GM23338 (cell line): ENCODE results near the gene TMEM63A. TPM values are rescaled to one million over a fixed set of nuclear protein-coding genes. Genes with fewer than 3 reads are reported as not detected.

ENCODE experiments used
- ATAC-seq: fragments of 200-7000 bp; cut with Tn5 transposase; 3 replicates; pipeline ENCODE4 v1.9.1; 2020
- DNase-seq: peaks from one replicate; pipeline ENCODE4 v3.0.0-alpha.2; 2015; ENCODE audit warnings: low spot score
- H2AFZ ChIP-seq: fragments of 200-600 bp; sonication (generic); 2 replicates; pipeline ENCODE4 v1.8.0; 2016; ENCODE audit warnings: antibody characterized with exemption, mild to moderate bottlenecking, moderate library complexity
- H3F3A ChIP-seq: fragments of 200-600 bp; sonication (generic); replicated peaks from 2 replicates; pipeline ENCODE4 v1.8.0; 2017; ENCODE audit warnings: antibody characterized with exemption, mixed run types, low read depth
- H3K27ac ChIP-seq: fragments of 200-600 bp; sonication (generic); 2 replicates; pipeline ENCODE4 v1.6.1; 2016; ENCODE audit warnings: low read depth
- H3K27me3 ChIP-seq: fragments of 200-600 bp; sonication (generic); 2 replicates; pipeline ENCODE4 v1.8.0; 2016; ENCODE audit warnings: mild to moderate bottlenecking, mixed run types, moderate library complexity; ENCODE audit not compliant: insufficient read depth
- H3K36me3 ChIP-seq: fragments of 200-600 bp; sonication (generic); 2 replicates; pipeline ENCODE4 v1.8.0; 2016; ENCODE audit warnings: mild to moderate bottlenecking; ENCODE audit not compliant: insufficient read depth
- H3K4me1 ChIP-seq: fragments of 200-600 bp; sonication (generic); 2 replicates; pipeline ENCODE4 v1.8.0; 2016; ENCODE audit warnings: mild to moderate bottlenecking, moderate library complexity; ENCODE audit not compliant: insufficient read depth
- H3K4me2 ChIP-seq: fragments of 200-600 bp; sonication (generic); 2 replicates; pipeline ENCODE4 v1.7.1; 2017; ENCODE audit warnings: mixed run types
- H3K4me3 ChIP-seq: fragments of 200-600 bp; sonication (generic); 2 replicates; pipeline ENCODE4 v1.6.1; 2016; ENCODE audit warnings: mixed run types
- H3K79me2 ChIP-seq: fragments of 200-600 bp; sonication (generic); replicated peaks from 2 replicates; pipeline ENCODE4 v1.8.0; 2017; ENCODE audit warnings: mild to moderate bottlenecking; ENCODE audit not compliant: insufficient read depth
- H3K9me2 ChIP-seq: fragments of 200-600 bp; sonication (generic); 2 replicates; pipeline ENCODE4 v1.8.0; 2017; ENCODE audit not compliant: insufficient read depth
- H4K20me1 ChIP-seq: fragments of 200-600 bp; sonication (generic); replicated peaks from 2 replicates; pipeline ENCODE4 v1.8.0; 2017; ENCODE audit warnings: mild to moderate bottlenecking; ENCODE audit not compliant: insufficient read depth
- H3K27ac Mint-ChIP-seq: 2 replicates; pipeline ENCODE4 v1.8.0; 2020; ENCODE audit warnings: inconsistent platforms, mild to moderate bottlenecking, moderate library complexity, mixed read lengths
- H3K27me3 Mint-ChIP-seq: 3 replicates; pipeline ENCODE4 v1.8.0; 2022; ENCODE audit warnings: low read depth, mild to moderate bottlenecking, moderate library complexity, mixed read lengths, inconsistent platforms; ENCODE audit not compliant: insufficient read depth, poor library complexity
- H3K36me3 Mint-ChIP-seq: 3 replicates; pipeline ENCODE4 v1.8.0; 2021; ENCODE audit warnings: low read depth, mild to moderate bottlenecking, inconsistent platforms, moderate library complexity, mixed read lengths
- H3K4me1 Mint-ChIP-seq: 3 replicates; pipeline ENCODE4 v1.8.0; 2020; ENCODE audit warnings: mild to moderate bottlenecking, inconsistent platforms, mixed read lengths
- H3K4me3 Mint-ChIP-seq: 3 replicates; pipeline ENCODE4 v1.8.0; 2021; ENCODE audit warnings: moderate library complexity, mild to moderate bottlenecking, inconsistent platforms, mixed read lengths
- H3K9me3 Mint-ChIP-seq: 3 replicates; pipeline ENCODE4 v1.8.0; 2020; ENCODE audit warnings: moderate library complexity, mild to moderate bottlenecking, inconsistent platforms, mixed read lengths
- CREB1 ChIP-seq: fragments of 250-450 bp; sonication (Bioruptor Pico); IDR thresholded peaks from 2 replicates; pipeline ENCODE4 v1.5.0; 2020; ENCODE audit warnings: low read depth, mild to moderate bottlenecking, moderate library complexity
- CTCF ChIP-seq, 2 experiments: fragments of 200-600 bp in 1 of 2; sonication (generic) in 1 of 2; conservative IDR thresholded peaks; 2 replicates each; pipeline versions ENCODE4 v1.5.1 to v1.6.1; 2016 to 2017; ENCODE audit warnings: antibody characterized with exemption in 2 of 2, low read depth in 2 of 2, mild to moderate bottlenecking in 2 of 2, moderate library complexity in 1 of 2
- ETS1 ChIP-seq: IDR thresholded peaks from 2 replicates; pipeline ENCODE4 v1.6.1; 2016; ENCODE audit warnings: antibody characterized with exemption
- EZH2 ChIP-seq: fragments of 200-600 bp; sonication (generic); IDR thresholded peaks from one replicate; pipeline ENCODE4 v1.8.0; 2017; ENCODE audit warnings: antibody characterized with exemption, mild to moderate bottlenecking, low read depth; ENCODE audit not compliant: unreplicated experiment
- EZH2phosphoT487 ChIP-seq: fragments of 200-600 bp; sonication (generic); IDR thresholded peaks from one replicate; pipeline ENCODE4 v1.8.1; 2018; ENCODE audit warnings: antibody characterized with exemption; ENCODE audit not compliant: unreplicated experiment
- JUNB ChIP-seq: IDR thresholded peaks from one replicate; pipeline ENCODE4 v1.6.1; 2016; ENCODE audit warnings: antibody characterized with exemption; ENCODE audit not compliant: unreplicated experiment
- NANOG ChIP-seq: IDR thresholded peaks from 2 replicates; pipeline ENCODE4 v1.6.1; 2016; ENCODE audit warnings: antibody characterized with exemption, borderline replicate concordance
- POLR2AphosphoS5 ChIP-seq: IDR thresholded peaks from 2 replicates; pipeline ENCODE4 v1.6.1; 2016; ENCODE audit warnings: antibody characterized with exemption, low read depth
- REST ChIP-seq: IDR thresholded peaks from one replicate; pipeline ENCODE4 v1.6.1; 2018; ENCODE audit warnings: antibody characterized with exemption; ENCODE audit not compliant: unreplicated experiment
- STAT1 ChIP-seq: IDR thresholded peaks from one replicate; pipeline ENCODE4 v1.6.1; 2016; ENCODE audit warnings: antibody characterized with exemption; ENCODE audit not compliant: unreplicated experiment
- ZNF114 ChIP-seq: fragments of 250-450 bp; sonication (Bioruptor Pico); IDR thresholded peaks from 2 replicates; pipeline ENCODE4 v1.5.0; 2020; ENCODE audit warnings: mild to moderate bottlenecking, moderate library complexity
- ZNF331 ChIP-seq: fragments of 250-450 bp; sonication (Bioruptor Pico); IDR thresholded peaks from 2 replicates; pipeline ENCODE4 v1.5.0; 2020; ENCODE audit warnings: low read depth, mild to moderate bottlenecking, moderate library complexity
- polyA plus RNA-seq: library from polyadenylated mRNA; unstranded; fragments of >200 nt; fragmentation: Nextera tagmentation; extraction: Ambion mirVana; gene quantifications from 2 replicates; pipeline ENCODE4 v1.2.1, GENCODE V29; 2016
- total RNA-seq: library from RNA; depleted of rRNA; stranded (reverse); fragments of >200 nt; shearing (Covaris generic); gene quantifications from 2 replicates; pipeline ENCODE4 v1.2.3, GENCODE V29; 2014

TMEM63A gene
- total and polyA plus RNA-seq, 2 experiments from 2014 or later, result 31.7 to 76.9 TPM

GRCh38 chr1:225835856-225836255 is 46.3 kb downstream of the TMEM63A start (continued):
- no peak for TF ChIP-seq REST

- no peak for ATAC-seq
- no peak for TF ChIP-seq CREB1 (CRISPR knock-in tag)
- TF ChIP-seq EZH2phosphoT487, result no peak
- TF ChIP-seq ETS1, result no peak
- no peak for TF ChIP-seq STAT1
- no peak for TF ChIP-seq NANOG
- no peak for TF ChIP-seq JUNB
- no peak for TF ChIP-seq CTCF (conservative IDR thresholded peaks at IDR 0.05; ENCODE audit: low read depth in 2 of 2)
- TF ChIP-seq ZNF114, result no peak
- no peak for TF ChIP-seq REST
- TF ChIP-seq EZH2, result no peak
- no peak for TF ChIP-seq POLR2AphosphoS5
- TF ChIP-seq ZNF331, result no peak
These were observed 47.5 kb downstream of the TMEM63A start for GRCh38 chr1:225834417-225835329.

More at GRCh38 chr1:225834417-225835329, 47.5 kb downstream of the TMEM63A start:
- Histone ChIP-seq H3K9me2 (no peaks in the 10 kb centered on the region), H3K4me2 (no peak overlapping the region), H3K4me3 (no peak overlapping the region), H3K27ac (no peak overlapping the region), H3K36me3 (peaks cover 20% of the 10 kb centered on the region), H3K4me1 (no peaks in the 10 kb centered on the region), H2AFZ (no peak overlapping the region), H4K20me1 (peaks cover 13% of the 10 kb centered on the region; the same call in 1 of the 2 replicates), H3F3A (no peaks in the 10 kb centered on the region; the same call in 1 of the 2 replicates), H3K79me2 (no peaks in the 10 kb centered on the region), H3K27me3 (no peaks in the 10 kb centered on the region)
- no peaks in the 10 kb centered on the region; the same call in 1 of the 3 replicates for H3K9me3 Mint-ChIP-seq
- H3K4me1 Mint-ChIP-seq, result no peaks in the 10 kb centered on the region
- H3K27me3 Mint-ChIP-seq, result peaks cover 12% of the 10 kb centered on the region
- H3K4me3 Mint-ChIP-seq, result no peak overlapping the region
- no peak for DNase-seq
- peaks cover 44% of the 10 kb centered on the region for H3K36me3 Mint-ChIP-seq
- H3K27ac Mint-ChIP-seq, result no peak overlapping the region
